Activated gamma-delta T cell treated with anti-CD3 and anti-CD28 coated beads, Interleukin-2, amount 50 U/mL, for 16 hours (primary cell): ENCODE measurements around the gene RBMS1.
A peak's percentile ranks its signal among the peaks of the same experiment; 100 is the strongest.
"Not testable (repeated sequence)": the region's sequence is repeated elsewhere in the genome, so short reads cannot be mapped to it uniquely, and the experiment has no call there.

Experiments
- DNase-seq: peaks from one replicate; pipeline ENCODE4 v3.0.0-alpha.2; 2020; ENCODE audit warnings: low read depth

RBMS1 gene

GRCh38 chr2:160502478-160502877 lies 8.9 kb upstream of the RBMS1 start:
- no peak for DNase-seq

GRCh38 chr2:160501370-160501769 lies 7.8 kb upstream of the RBMS1 start:
- no peak for DNase-seq

DNA sequence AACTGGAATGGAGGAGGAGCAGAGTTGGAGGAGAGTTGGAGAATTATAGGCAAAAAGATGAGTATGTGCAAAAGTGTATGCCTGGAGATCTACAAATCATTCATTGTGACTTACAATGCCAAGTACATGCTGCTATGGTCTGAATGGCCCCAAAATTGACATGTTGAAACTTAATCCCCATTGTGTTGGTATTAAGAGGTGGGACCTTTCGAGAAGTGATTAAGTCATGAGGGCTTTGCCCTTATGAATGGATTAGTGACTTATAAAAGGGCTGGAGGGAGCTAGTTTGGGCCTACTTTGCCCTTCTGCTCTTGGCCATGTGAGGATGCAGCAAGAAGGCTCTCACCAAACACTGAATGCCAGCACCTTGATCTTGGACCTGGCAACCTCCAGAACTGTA lies 6.3 kb upstream of the RBMS1 start:
- no peak for DNase-seq

DNA sequence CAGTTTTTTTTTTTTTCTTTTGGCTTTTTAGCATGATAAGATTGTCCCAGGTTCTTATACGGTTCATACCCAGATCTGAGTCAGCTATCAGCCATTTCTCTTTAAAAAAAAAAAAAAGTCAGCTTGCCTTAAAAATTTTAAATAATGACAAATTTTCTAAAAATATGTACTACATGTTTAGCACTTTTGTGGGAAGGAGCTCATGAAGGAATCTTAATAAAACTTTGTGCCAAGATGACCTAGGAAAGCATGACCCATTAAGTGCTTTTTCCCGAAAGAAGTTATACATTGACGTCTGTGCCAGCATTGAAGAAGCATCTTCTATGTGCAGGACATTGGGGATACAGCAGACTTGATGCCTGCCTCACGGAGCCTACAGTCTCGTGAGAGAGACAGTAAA lies 4.5 kb upstream of the RBMS1 start:
- DNase-seq: no peak

- DNase-seq: no peak
Observed at GRCh38 chr2:160494201-160494644, 616 bp upstream of the RBMS1 start.

GRCh38 chr2:160492401-160493226 lies 993 bp downstream of the RBMS1 start:
- peak; percentile 48 for DNase-seq

DNA sequence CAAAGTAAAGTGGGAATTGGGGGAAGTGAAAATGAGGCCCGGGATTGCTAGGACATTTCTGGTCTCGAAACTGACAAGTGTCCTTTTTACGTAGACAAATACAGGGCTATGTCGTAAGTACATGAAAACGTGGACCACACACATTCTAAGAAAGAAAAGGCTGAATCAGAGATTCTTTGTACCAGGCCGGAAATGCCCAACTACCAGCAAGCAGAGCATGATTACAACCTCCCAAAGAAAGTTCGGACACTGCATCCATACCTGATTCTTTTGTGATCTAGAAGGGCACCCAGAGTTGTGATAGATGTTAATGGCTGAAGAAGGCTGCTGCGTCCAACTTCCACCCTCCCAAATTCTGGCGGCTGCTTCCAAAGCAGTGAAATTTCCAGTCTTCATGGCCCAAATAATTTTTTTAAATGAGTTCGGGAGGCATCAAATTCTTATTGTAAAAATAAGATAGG lies 1.7 kb downstream of the RBMS1 start:
- no peak for DNase-seq

DNA sequence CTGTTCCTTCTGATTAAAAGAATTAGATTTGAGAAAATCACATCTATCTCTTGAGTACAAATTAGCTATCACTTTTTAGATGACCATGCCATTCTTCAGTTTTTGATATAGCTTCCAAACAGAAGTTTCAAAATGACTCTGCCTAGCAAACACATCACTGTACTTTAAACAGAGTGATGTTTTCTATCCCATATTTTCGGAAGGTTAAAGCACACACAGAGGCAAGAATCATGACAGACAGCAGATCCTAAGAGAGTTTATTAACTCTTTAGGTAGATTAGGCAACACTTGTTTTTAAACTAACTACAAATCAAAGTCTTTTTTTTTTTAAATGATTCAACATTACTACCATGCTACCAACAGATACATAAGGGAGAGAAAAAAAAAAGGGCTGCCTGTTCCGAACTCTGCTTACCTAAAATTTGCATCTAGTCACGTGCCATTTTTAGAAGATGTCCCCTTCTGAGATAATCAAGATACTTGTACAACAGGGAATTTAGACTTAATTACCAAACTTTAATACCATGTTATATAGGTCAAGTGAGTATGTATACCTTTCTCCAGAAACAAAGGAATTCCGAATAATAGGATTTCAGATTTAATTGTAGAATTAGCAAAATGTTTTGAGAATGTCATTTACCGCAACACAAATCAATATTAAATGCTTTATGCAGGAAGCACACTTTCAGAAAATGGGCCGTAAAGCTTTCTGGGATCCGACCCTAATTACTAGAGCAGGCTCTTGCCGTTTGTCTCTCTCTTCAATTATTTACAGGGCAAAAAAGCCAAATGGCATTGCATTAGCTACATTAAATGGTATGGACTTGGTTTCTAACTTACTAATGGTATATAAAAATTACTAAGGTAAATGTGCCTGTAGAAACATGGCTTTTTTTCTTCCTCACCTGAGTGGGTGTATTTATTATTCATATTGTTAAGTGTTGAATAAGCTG lies 2.6 kb downstream of the RBMS1 start:
- no peak for DNase-seq

- no peak for DNase-seq
Observed at GRCh38 chr2:160489111-160489510, 4.5 kb downstream of the RBMS1 start.

GRCh38 chr2:160488289-160488688 lies 5.3 kb downstream of the RBMS1 start:
- DNase-seq: not testable (repeated sequence)

- no peak for DNase-seq
Observed at GRCh38 chr2:160486341-160486740, 7.3 kb downstream of the RBMS1 start.

DNA sequence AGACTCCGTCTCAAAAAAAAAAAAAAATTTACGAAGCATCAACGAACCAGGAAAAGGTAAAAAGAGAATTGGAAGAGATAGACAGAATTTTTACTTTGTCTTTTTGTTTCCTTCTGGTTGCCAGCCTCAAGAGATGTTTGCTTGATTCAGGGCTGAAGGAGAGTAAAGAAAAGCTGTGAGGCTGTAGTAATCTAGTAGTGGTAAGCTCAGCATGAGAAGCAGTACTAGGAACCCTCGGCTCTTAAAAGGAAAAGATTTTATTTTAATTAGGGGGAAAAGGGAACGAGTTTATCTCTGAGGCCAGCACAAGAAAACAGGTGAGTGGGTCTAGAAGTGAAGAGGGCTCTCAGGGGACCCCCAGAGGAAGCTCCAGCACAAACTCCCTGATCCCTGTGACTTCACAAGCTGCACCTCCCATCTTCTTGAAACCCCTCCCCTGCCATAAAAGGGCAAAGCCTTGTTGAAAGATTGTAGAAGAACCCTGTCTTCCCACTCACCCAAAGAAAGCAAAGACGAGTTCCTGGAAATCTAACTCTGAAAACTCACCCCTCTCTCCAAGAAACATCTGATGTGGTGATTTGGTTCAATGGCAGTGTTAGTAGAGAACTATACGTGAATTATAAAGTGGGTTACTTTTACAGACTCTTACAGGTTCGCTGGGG lies 8.6 kb downstream of the RBMS1 start:
- DNase-seq: no peak

DNA sequence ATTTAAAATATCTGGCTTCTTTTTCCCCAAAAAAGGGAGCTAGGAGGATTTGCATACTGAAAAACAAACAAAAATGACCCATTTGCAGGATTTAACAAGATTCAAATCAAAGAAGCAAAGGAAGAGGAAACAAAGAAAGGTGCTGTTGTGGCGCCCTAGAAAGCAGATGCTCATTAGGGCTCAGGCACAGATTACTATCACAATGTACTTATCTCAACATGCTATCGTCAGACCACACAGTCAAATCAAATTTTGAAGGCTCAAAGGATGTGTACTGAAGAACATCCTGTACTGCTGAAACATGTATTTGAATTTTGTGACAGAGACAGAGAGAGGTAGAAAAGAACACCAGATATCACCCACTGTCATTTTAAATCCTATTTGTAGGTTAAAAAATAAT lies 10.9 kb downstream of the RBMS1 start:
- no peak for DNase-seq

DNA sequence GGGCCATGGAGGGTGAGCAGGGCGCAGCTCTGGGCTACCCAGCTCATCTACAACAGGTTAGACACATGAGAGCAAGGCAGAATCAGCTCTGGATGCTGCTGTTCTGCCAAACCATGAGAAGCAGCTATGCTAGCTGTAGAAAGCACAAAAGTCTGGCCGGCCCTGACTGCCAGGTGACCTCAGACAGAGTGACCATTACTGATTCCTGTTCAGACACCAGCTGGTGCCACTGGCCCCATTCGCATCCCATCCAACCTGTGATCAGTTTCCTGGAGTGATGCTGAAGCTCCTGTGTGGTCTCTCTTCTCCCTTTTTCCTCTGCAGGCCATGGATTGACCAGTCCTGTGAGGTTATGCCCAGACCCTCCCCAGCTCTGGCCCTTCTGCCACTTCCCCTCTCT lies 14.3 kb downstream of the RBMS1 start:
- no peak for DNase-seq

GRCh38 chr2:160478660-160479059 lies 14.9 kb downstream of the RBMS1 start:
- no peak for DNase-seq

- DNase-seq: no peak
Observed at GRCh38 chr2:160477032-160477431, 16.6 kb downstream of the RBMS1 start.

GRCh38 chr2:160474891-160475787 lies 18.5 kb downstream of the RBMS1 start:
- no peak for DNase-seq

DNA sequence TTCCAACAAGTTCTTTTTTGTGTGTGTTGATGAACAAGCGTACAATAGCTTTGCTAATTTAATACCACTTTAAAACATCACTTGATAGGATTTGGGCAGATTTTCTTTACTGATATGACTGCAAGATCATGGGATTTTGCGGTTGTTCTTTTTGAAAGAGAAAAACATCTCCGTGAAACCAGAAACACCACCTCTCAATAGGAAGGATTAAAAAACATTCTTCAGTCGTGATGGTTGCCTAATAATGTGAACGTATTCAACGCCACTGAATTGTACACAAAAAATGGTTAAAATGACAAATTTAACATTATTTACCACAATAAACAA lies 19.3 kb downstream of the RBMS1 start:
- DNase-seq: no peak

GRCh38 chr2:160473468-160474318 lies 19.9 kb downstream of the RBMS1 start:
- DNase-seq: no peak

DNA sequence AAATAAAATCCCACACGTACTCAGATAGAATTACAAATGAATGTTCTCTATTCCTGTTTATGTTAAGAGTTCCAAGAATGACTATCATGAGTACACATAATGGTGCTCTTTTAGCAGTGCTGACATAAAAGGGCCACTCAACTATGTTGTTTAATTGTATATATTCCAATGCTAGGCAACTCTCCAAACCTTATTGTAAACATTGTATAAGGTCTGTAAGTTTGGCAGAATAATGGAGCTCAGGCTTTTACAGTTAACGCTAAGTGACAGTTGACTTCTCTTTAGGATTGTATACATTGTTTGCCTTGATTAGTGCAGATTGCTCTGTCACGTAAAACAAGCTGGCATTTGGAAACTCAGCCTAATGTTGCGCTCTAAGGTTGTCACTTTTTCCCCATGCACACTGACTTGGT lies 20.8 kb downstream of the RBMS1 start:
- no peak for DNase-seq
